GM18507 (cell line): ENCODE data around the gene DLGAP3.
"Not testable (repeated sequence)": the region's sequence is repeated elsewhere in the genome, so short reads cannot be mapped to it uniquely, and the experiment has no call there.

Source experiments
- DNase-seq: peaks from one replicate; pipeline ENCODE4 v3.0.0; 2011; ENCODE audit warnings: low read depth; ENCODE audit not compliant: insufficient read length; ENCODE audit errors: extremely low spot score
- FAIRE-seq: peaks from 2 replicates; lab custom pipeline; 2011; peaks lifted over from hg19 to GRCh38; lab: Jason Lieb, UNC

The DLGAP3 gene

GRCh38 chr1:34845131-34845901 is 84.1 kb downstream of the DLGAP3 start:
- FAIRE-seq, result no peak

GRCh38 chr1:34844252-34844634 is 85.2 kb downstream of the DLGAP3 start:
- no peak for DNase-seq
- no peak for FAIRE-seq

More at GRCh38 chr1:34845131-34845901, 84.1 kb downstream of the DLGAP3 start:
- DNase-seq, result no peak

GRCh38 chr1:34843392-34844251 is 85.8 kb downstream of the DLGAP3 start:
- DNase-seq (no peak), FAIRE-seq (no peak)

GRCh38 chr1:34842952-34843371 is 86.5 kb downstream of the DLGAP3 start:
- FAIRE-seq, result no peak
- DNase-seq, result no peak

GRCh38 chr1:34842073-34842472 is 87.4 kb downstream of the DLGAP3 start:
- FAIRE-seq, result no peak

GRCh38 chr1:34840426-34840825 is 89.0 kb downstream of the DLGAP3 start:
- FAIRE-seq (no peak), DNase-seq (no peak)

More at GRCh38 chr1:34842073-34842472, 87.4 kb downstream of the DLGAP3 start:
- no peak for DNase-seq

GRCh38 chr1:34839526-34840305 is 89.7 kb downstream of the DLGAP3 start:
- FAIRE-seq, result no peak
- no peak for DNase-seq

GRCh38 chr1:34833711-34834110 is 95.7 kb downstream of the DLGAP3 start:
- DNase-seq (no peak), FAIRE-seq (no peak)

GRCh38 chr1:34831721-34832246 is 97.7 kb downstream of the DLGAP3 start:
- no peak for DNase-seq

GRCh38 chr1:34829250-34829649 is 100.2 kb downstream of the DLGAP3 start:
- FAIRE-seq (no peak), DNase-seq (no peak)

More at GRCh38 chr1:34831721-34832246, 97.7 kb downstream of the DLGAP3 start:
- no peak for FAIRE-seq

- DNase-seq (no peak), FAIRE-seq (no peak)
Measured at GRCh38 chr1:34828611-34829010, 100.8 kb downstream of the DLGAP3 start.

GRCh38 chr1:34827341-34827941 is 102.0 kb downstream of the DLGAP3 start:
- DNase-seq (no peak), FAIRE-seq (no peak)

GRCh38 chr1:34825455-34826091 is 103.9 kb downstream of the DLGAP3 start:
- no peak for FAIRE-seq
- no peak for DNase-seq

GRCh38 chr1:34824817-34825454 is 104.5 kb downstream of the DLGAP3 start:
- DNase-seq (no peak), FAIRE-seq (no peak)

- DNase-seq, result no peak
- no peak for FAIRE-seq
Measured at GRCh38 chr1:34822202-34822601, 107.2 kb downstream of the DLGAP3 start.

- FAIRE-seq, result not testable (repeated sequence)
Measured at GRCh38 chr1:34818862-34819261, 110.6 kb downstream of the DLGAP3 start.

GRCh38 chr1:34816778-34817177 is 112.7 kb downstream of the DLGAP3 start:
- DNase-seq (no peak), FAIRE-seq (no peak)

More at GRCh38 chr1:34818862-34819261, 110.6 kb downstream of the DLGAP3 start:
- not testable (repeated sequence) for DNase-seq

GRCh38 chr1:34816332-34816731 is 113.1 kb downstream of the DLGAP3 start:
- FAIRE-seq, result no peak
- no peak for DNase-seq
